CD4-positive, alpha-beta T cell treated with Interleukin-15 for 1 hour (primary cell): ENCODE measurements around the gene GFPT2.

Experiments
- DNase-seq: peaks from one replicate; pipeline ENCODE4 v3.0.0-alpha.2; 2020

The GFPT2 gene

DNA sequence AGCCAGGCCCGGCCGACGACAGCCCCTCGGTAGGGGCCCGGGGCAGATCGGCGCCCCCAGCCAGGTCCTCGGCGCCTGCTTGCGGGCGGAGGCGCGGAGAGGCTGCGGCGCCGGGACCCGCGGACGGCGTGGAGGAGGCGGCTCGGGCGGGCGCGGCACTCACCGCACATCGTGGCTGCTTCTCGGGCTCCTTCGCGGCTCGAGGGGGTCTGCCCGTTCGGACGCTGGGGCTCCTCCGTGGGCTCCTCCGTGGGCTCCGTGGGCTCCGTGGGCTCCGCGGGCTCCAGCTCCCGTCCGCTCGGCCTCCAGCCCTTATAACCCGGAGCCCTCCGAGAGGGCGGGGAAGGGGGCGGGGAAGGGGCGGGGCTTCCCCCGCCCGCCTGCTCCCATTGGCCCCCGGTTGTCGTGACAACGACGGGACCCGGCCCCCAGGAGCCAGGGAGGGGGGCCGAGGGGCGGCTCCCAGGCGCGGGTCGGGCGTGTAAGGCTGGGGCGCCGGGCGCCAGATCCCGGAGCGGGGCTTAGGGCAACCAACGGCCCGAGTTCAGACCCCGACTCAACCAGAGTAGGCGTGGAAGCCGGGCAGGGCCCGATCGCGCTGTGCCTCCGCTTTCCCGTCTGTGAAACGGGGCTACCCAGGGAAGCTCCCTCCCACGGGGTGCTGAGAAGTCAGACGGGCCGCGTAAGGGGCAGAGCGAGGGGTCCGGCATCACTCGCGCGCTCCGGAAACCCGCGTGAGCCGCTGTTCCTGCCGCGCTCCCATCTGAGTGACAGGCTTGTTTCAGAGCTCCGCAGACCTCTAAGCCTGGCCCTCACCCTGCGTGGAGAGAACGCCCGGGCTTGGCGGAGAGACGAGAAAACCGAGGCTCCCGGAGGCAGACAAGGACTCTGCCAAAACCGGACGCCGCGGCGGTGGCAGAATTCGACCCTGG, at the start of gene GFPT2:
Gene GFPT2, minus strand, starts transcription at position 289 of the 932 bp plus-strand sequence. Its CDS starts 119 bp downstream, at position 170.
- DNase-seq: peak; percentile 81

DNA sequence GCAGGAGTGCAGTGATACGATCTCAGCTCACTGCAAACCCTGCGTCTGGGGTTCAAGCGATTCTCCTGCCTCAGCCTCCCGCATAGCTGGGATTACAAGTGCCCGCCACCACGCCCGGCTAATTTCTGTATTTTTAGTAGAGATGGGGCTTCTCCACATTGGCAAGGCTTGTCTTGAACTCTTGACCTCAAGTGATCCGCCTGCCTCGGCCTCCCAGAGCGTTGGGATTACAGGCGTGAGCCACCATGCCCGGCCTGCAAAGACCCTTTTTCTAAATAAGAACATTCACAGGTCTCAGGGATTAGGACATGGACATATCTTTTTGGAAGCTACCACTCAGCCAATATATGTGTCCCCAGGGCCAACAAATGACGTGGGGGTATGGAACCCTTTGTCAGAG, 49.6 kb upstream of the GFPT2 start:
- no peak for DNase-seq

DNA sequence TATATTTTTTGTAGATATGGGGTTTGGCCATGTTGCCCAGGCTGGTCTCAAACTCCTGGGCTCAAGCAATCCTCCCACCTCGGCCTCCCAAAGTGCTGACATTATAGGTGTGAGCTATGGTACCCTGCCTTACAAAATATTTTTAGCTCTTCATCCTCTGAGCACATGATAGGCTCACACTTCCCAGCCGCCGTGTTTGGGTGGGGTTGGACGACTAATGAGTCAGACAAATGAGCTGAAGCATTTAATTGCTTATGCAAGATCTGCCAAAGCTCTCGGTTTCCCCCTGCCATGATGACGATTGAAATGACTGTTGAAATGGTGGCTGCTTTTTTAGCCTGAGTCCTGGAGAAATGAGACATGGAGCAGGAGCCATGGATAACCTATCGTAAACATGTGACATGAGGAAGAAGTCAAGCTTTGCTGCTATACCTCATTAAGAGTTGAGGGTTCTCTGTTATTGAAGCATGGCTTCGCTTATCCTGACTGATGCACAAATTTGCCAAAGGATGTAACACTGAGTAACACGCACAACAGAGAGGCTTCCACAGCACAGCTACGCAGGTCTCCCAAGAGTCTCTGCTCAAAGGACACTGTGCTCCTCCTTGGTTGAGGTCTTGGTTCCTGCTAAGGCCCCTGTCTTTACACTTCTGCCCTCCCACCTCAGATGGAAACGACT, 48.2 kb upstream of the GFPT2 start:
- no peak for DNase-seq

DNA sequence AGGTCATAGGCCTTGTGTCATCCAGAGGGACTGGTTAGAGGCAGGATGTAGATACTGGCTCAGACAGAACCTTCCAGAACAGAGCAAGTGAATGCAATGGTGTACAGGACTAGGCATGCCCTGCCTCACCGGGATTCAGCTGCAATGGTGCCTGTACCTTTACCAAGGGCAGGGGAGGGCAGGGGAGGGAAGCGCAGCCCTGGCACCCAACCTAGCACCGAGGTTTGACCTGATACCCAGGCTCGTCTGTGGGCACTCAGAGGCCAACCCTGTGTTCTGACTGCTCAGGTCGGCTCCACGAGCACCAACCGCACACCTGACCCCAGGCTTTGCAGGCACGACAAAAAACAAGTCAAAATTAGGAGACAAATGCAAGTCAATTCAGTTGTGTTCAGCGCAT, 47.3 kb upstream of the GFPT2 start:
- no peak for DNase-seq

DNA sequence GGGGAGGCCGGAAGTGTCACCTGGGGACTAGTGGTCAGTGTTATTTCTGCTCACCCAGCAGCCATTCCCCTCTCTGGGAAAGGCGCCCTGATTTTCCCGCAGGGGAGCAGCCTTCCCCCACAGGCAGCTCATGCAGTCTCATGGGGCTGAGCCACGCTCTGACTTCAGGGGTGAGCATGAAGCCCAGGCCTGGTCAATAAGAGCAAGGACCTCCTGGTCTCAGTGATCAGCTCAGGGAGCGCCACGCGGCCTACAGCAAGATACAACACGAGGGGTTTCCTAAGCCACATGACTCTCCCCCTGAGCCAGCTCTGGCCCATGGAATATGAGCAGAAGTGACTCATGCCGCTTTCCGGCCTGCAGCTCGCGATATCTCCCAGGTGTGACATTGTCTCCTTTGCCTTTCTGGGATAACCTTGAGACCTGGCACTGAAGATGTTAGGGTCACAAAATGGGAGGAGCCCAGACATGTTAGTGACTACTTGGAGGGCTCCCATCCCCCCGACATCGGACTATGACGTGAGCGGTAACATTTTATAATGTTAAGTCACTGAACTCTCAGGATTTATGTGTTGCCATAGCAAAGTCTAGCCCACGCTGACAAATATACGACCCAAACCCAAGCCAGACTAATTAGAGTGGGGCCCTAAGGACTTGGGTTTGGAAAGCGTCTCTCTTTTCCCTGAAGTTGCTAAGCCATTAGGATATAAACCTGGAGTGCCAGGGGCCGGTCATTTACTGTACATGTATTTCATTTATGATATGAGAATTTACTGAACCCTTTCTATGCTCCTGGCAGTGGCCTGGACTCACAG, 46.5 kb upstream of the GFPT2 start:
- DNase-seq: no peak

DNA sequence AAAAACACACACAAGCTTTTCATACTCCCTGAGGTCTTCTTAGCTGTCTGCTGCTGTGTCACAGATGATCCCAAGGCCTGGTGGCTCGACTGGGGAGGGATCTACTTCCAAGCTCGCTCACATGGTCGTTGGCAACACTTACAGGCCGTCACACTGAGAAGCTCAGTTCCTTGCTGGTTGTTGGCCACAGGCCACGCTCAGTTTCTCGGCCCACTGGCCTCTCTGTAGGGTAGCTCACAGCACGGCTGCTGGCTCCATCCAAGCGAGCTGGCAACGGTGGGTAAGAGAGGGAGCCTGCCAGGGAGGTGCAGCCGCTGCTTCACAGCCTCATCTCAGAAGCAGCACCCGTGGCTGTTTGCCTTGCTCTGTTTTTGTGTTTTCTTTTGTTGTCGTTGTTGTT, 43.8 kb upstream of the GFPT2 start:
- no peak for DNase-seq

DNA sequence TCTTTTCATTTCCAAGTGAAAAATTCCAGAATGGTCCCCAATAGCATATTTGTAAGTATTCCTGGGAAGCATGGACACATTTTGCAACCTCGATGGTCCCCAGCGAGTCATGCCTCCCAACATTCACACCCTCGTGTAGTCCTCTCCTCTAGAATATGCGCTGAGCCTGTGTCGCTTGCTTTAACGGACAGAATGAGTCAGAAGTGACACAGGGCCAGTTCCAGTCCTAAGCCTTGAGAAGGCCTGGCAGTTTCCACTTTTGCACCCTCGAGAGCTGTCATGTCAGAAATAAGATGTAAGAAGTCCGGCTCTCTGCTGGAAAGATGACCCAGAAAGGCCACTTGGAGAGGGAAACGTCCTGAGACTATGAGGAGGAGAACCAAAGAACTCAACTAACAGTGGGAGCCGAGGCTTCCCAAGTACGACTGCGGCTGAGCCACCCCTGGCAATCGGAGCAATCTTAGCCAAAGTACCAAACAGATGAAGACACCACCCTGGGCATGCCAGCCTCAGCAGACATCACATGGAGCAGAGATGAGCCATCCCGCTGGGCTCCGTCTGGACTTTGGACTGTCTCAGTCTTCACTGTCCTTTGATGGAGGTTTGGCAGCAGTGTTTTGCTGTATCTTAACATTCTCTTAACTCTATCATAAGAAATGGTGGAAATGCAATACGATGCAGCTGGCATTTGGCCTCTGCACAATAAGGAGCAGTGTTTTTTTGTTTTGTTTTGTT, 42.6 kb upstream of the GFPT2 start:
- DNase-seq: no peak

DNA sequence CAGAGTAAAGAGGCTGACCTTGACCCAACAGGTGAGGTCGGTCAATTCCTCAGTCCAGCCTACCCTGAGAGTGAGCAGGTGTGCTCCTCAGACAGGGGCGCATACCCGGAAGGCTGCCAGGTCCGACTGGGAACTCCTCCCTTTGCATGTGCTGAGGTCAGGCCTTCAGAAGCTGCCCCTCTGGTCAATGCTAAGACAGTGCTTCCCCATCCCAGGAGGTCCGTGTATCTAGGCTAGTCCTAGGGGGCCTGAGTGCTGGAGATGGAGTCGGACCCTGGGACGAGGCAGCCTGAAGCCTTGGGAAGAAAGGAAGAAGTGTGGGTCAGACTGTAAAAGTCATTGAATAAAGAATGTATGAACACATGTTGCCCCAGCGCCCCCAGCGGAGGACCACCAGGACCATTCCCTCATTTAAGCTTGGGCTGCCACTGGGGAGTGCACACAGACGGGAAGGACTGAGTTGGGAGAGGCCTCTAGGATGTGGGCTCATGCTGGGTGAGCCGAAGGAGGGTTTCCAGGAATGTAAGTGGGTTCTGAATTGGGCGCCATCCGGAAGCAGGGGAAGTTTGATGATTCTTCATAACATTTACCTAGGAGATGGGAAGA, 41.0 kb upstream of the GFPT2 start:
- DNase-seq: no peak

DNA sequence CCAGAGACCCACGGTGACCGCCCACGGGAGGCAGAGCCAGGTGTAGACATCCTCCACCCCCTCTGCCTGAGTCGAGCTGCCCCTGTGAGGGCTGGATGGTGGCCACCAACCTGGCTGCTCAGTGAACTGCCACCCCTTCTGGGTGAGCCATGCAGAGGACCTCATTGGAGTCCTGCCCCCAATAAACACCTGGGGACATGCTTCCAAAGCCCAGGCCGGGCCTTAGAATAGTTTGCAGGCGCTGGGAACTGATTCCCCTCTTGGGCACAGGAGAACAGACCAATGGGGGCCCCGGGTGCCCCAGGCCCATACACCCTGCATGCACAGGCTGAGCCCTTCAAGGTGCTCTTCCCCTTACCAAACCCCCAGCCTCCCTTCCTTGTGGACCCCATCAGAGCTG, 38.1 kb upstream of the GFPT2 start:
- no peak for DNase-seq

DNA sequence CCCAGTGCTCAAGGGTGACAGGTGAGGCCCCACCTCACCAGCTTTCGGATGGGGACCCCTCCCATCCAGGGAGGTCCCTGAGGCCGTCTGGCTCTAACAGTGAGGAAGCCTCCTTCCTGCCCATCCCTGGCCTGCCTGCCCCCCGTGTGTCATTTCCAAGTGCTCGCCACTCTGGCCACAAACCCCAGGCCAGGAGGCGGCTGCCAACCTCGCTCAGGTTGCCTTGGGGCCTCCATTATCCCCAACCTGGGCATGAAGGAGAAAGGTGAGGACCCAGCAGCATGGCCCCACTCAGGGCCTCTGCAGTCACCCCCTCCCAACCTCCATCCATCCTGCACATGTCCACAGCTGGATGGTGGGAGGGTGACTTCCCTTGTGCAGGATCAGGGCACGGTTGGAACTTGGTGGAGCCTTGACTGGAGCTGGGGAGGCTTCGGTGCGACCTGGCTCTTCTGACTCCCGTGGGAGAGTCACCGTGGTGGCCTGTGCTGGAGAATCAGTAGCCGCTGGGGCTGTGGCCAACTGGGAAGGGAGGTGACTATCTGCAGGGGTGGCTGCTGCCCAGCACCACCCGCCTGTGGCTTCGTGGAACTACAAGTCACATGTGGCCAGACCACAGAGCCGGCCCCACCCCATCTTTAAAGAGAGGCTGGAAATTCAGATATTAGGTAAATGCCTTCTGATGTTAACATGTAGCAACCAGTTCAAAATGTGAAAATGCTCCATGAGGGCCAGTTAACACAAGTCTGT, 37.5 kb upstream of the GFPT2 start:
- no peak for DNase-seq

DNA sequence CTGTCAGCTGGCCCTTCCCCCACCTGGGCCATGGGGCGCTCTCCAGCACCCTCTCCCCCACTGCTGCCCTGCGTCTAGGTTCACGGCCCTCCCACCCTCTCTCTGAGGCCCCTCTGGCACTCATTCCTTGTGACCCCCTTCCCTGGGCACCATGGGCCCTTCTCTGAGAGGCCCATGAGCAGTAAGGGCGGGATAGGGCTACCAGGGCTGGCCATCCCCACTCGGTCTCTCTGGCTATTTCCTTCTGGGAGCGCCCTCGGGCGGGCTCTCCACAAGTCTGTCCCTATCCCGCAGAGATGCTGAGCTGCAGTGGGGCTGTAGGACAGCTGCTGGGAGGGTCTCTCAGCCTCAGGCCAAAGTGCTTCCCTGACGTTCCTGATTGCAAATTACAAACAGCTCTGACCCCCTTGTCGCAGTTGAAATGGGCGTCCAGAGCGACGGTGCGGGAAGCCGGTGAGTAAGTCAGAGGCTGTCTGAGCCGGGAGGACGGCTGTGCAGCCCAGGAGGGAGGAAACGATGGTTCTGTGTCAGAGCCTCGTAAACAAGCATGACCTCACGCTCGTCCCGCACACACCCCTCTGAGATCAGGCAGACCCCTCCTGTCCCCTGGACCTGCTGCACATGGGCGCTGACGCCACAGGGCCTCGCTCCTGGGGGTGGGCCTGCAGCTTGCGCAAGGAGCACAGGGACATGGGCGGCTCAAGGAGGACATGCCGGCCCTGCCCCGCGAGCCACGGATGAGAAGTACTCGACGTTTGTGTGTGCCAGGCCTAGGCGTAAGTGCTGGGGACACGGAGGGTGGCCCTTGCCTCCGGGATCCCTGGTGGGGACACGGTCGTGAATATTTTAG, 36.3 kb upstream of the GFPT2 start:
- no peak for DNase-seq

DNA sequence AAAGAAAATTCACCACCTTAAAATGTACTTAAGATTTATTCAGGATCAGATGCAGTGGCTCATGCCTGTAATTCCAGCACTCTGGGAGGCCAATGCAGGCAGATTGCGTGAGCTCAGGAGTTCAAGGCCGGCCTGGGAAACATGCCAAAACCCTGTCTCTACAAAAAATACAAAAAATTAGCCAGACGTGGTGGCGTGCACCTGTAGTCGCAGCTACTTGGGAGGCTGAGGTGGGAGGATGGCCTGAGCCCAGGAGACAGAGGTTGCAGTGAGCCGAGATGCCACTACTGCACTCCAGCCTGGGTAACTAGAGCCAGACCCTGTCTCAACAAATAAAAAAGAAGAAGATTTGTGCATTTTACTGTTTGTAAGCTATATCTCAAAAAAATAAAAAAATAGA, 34.7 kb upstream of the GFPT2 start:
- no peak for DNase-seq

DNA sequence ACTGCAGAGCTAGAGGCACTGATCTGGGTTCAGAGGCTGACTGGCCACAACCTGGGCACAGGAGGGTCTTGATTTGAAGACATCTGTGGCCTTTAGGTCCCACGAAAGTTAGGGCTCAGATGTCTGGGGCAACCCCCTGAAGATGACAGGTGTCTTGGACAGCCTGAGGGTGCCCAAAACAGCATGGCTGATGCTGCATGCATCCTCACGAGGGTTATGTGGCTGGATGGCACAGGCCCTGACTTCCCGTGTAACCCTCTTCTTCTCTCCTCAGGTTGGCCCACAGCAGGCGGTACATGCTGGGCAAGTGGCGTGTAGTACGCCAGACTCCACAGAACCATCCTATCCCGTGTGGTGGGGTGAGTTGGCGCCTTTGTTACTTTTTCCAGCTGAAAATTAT, 29.8 kb upstream of the GFPT2 start:
- no peak for DNase-seq

DNA sequence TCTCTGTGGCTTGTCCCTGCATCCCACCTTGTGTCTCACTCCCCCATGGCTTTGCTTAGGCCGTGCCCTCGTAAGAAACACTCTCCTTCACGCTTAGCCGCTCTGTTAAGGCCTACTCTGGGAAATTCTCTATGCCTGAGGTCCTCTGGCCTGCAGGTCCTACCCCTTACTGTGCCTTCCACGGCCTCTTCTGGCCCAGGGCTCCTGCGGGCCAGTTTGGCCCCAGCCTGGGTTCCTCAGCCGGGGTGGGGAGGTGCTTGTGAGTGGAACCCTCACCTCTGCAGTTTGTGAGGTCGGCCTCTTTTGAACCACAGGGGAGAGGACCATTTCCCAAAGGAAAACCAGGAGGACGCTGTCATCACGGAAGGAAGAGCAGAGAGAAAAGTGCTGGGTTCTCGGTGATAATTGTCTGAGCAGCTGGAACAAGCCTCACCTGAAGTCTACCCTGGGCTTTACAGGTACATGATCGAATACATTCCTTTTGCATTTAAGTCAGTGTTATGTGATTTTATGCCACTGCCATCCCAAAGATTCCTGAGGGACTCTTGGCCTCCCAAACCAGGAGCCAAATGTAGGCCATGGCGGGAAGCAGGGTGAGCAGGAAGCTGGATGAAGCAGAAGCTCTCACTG, 28.8 kb upstream of the GFPT2 start:
- DNase-seq: no peak

DNA sequence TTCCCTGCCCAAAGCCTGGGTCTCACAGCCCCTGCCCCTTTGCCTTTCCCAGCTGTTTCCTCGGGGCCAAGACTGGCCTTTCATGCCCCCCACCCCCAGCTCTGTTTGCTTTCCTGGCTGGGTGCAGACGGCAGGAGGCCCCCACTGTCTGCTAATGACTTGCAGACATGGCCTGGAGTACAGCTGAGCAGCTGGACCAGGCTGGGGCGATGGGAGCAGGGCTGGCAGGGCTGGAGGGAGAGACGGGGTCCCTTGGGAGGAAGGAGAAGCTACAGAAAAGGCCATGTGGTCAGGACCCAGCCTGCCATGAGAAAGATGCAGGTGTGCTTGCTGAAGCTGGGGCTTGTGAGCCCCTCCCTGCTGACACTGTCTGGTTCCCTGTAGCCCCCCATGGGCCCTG, 28.3 kb upstream of the GFPT2 start:
- DNase-seq: no peak

DNA sequence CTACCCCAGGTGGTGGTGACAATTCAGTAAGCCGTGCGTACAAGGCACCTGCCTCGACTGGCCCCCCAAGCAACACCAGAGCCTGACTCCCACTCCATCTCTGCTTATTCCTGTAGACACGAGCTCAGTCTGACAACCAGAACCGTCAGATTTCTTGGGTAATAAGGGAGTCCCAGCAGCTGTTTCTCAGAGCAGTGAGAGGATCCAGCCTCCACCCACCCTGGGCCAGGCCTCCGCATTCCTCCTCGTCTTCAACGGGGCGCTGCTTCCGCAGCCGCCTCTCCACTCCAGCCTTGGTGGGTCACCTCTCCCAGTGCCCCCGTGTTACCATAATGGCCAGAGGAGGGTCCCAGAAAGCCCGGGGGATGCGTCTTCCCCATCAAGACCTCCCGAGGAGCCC, 27.7 kb upstream of the GFPT2 start:
- no peak for DNase-seq

DNA sequence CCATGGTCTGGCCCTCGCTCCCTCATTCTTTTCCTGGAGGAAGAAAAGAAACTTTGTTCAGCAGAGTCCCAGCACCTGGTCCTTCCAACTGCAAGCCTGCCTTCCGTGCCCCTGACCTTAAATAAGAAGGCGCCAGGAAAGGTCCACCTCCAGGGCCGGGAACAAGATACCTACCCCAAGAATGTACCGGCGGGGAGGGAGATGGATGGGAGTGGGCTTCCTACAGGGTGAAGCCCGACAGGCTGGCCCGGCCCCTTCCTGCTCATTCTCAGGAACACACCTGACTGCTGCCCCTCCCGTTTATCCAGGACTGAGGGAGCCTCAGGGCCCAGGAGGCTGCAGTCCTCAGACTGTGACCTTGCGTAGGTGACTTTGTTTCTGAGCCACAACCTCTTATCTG, 27.3 kb upstream of the GFPT2 start:
- no peak for DNase-seq

DNA sequence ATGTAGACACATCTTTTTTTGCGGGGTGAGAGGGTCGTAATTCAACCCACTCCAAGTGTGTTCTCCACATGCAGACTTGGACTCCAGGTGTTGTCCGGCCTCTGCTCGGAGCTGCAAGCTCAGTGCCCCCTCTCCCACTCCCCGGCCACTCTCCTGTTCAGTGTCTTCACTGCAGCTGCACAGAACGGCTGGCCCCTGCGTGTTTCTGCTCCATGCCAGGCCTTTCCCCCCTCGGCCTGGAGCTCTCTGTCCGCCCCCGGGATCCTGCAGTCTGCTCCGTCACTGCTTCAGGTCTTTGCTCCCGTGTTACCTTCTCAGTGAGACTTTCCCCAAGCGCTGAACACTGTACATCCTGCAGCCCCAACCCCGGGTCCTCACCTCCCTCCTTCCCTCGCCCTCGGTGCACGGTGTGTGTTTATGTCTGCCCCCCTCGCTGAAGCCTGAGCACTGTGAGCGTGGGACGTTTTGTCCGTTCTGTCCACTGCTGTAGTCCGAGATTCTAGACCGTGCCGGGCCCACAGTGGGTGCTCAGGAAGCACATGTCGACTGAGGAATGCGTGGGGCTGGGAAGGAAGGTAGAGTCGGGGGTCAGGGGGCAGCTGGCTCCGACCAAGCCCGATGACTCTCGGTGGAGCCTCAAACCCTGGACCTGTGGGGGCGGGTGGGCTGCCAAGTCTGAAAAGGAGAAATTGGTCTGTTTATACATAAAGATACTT, 26.4 kb upstream of the GFPT2 start:
- DNase-seq: no peak
